GM12892 (cell line): ENCODE measurements around the gene B4GALT7.

ENCODE experiments used
- POLR2A ChIP-seq: IDR thresholded peaks from 2 replicates; pipeline ENCODE4 v1.6.1; 2011; ENCODE audit warnings: low read depth, low read length, control low read depth
- TAF1 ChIP-seq: IDR thresholded peaks from 2 replicates; pipeline ENCODE4 v1.6.1; 2011; ENCODE audit warnings: low read depth, mild to moderate bottlenecking, control low read depth, low read length, borderline replicate concordance

DNA sequence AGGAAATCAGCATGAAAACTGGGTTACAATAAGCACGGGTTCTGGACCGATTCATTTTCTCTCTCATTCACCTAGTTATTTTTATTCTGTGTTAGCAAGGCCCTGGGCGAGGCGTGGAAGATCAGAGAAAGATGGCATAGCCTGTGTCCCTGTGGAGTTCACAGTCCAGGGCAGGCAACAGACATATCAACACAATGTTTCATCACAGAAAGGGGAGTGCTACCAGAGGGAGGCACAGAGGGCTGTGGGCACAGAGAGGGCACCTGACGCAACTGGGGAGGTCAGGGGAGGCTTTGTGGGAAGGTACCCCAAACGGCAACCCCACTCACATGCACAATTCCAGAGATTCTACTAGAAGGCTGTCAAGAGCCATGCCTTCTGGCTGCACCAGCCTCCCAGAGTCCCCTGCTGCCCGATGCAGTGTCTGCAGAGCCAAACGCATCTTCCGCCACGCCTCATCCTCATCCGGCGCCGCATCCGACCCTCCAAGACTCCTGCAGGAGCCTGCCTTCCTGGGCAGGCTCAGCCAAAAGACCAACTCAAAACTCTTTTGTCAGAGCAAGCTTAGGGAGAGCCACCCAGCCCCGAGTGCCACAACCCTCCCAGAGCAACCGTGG, 47.0 kb upstream of the B4GALT7 start:
- TF ChIP-seq POLR2A (no peak), TAF1 (no peak)
